ENCODE data around the gene CFAP107.
"Not testable (repeated sequence)": the region's sequence is repeated elsewhere in the genome, so short reads cannot be mapped to it uniquely, and the experiment has no call there.

Gene CFAP107

DNA sequence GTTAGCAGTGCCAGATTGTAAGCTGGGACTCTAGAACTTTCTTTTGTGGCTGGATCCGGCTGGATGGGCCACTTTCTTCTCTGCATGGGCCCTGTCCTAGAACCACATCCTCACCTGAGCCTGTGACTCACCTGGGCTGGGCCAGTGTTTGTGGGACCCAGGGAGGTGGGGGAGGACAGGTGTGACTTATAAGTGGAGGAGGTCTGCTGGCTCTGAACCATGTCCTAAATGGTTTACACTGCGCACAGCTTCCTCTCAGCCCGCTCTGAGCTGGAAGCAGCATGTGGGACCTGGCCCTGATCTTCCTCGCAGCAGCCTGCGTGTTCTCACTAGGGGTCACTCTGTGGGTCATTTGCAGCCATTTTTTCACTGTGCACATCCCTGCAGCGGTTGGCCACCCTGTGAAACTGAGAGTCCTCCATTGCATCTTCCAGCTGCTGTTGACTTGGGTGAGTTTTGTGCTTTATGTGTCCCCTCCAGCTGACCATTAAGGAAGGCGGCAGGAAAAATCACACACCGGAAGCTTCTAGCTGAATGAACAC, 30.0 kb upstream of the CFAP107 start, which contains the start of gene AADACL3:
Gene AADACL3, plus strand, starts transcription at position 215 of the 542 bp plus-strand sequence. Its CDS starts 67 bp downstream, at position 282.
- in situ Hi-C loops (cut with MboI; ENCODE audit: low sequenced_read_pairs, unreplicated experiment): no loop called here
- no peak for DNase-seq (ENCODE audit: low spot score)
- TF ChIP-seq CTCF (IDR thresholded peaks at IDR 0.05; ENCODE audit: borderline replicate concordance, control extremely low read depth, extremely low read depth, insufficient read depth, missing control alignments): no peak

DNA sequence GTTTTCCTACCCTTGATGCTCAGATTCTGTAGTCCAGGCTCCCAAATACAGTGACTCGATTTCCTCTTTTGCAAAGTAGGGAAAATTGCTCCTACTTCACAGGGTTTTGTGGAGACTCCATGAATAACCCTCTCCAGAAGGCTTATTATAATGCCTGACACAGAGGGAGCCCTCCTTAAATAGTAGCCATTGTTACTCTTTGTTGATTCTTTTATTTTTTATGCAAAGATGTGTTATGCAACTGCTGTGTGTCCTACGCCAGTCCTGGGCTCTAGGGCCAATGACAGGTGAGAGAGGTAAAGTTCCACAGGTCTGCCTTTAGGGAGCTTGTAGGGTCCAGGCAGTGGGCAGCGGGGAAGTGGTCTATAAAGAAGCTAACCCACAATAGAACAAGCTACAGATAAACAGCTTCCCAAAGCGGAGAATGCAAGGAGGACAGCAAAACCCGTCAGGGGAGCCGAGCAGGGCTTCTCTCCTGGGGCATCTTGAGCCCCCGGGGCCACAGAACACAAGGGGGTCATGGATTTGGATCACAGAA, 28.6 kb upstream of the CFAP107 start:
- no peak for TF ChIP-seq CTCF (IDR thresholded peaks at IDR 0.05; ENCODE audit: borderline replicate concordance, control extremely low read depth, extremely low read depth, insufficient read depth, missing control alignments)
- in situ Hi-C loops (cut with MboI; ENCODE audit: low sequenced_read_pairs, unreplicated experiment): no loop called here
- no peak for DNase-seq (ENCODE audit: low spot score)

- TF ChIP-seq CTCF (IDR thresholded peaks at IDR 0.05; ENCODE audit: borderline replicate concordance, control extremely low read depth, extremely low read depth, insufficient read depth, missing control alignments): no peak
- DNase-seq (ENCODE audit: low spot score): no peak
- in situ Hi-C loops (cut with MboI; ENCODE audit: low sequenced_read_pairs, unreplicated experiment): no loop called here
Measured at GRCh38 chr1:12722626-12723025, 23.4 kb upstream of the CFAP107 start.

DNA sequence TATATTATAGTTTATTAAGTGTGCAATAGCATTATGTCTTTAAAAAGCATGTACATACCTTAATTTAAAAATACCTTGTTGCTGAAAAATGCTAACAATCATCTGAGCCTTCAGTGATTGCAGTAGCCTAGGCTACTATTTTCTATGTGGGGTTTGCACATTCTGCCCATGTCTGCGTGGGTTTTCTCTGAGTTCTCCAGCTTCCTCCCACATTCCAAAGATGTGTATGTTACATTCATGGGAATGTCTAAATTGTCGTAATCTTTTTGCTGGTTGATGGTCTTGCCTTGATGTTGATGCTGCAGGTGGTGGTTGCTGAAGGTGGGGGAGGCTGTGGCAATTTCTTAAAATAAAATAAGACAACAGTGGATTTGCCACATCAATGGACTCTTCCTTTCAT, 17.6 kb upstream of the CFAP107 start:
- in situ Hi-C loops (cut with MboI; ENCODE audit: low sequenced_read_pairs, unreplicated experiment): no loop called here
- DNase-seq (ENCODE audit: low spot score): no peak
- TF ChIP-seq CTCF (IDR thresholded peaks at IDR 0.05; ENCODE audit: borderline replicate concordance, control extremely low read depth, extremely low read depth, insufficient read depth, missing control alignments): no peak

- no peak for DNase-seq (ENCODE audit: low spot score)
- in situ Hi-C loops (cut with MboI; ENCODE audit: low sequenced_read_pairs, unreplicated experiment): no loop called here
- no peak for TF ChIP-seq CTCF (IDR thresholded peaks at IDR 0.05; ENCODE audit: borderline replicate concordance, control extremely low read depth, extremely low read depth, insufficient read depth, missing control alignments)
Measured at GRCh38 chr1:12730156-12730555, 15.8 kb upstream of the CFAP107 start.

DNA sequence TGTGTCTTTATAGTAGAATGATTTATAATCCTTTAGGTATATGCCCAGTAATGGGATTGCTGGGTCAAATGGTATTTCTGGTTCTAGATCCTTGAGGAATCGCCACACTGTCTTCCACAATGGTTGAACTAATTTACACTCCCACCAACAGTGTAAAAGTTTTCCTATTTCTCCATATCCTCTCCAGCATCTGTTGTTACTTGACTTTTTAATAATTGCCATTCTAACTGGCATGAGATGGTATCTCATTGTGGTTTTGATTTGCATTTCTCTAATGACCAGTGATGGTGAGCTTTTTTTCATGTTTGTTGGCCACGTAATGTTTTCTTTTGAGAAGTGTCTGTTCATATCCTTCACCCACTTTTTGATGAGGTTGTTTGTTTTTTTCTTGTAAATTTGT, 14.9 kb upstream of the CFAP107 start:
- DNase-seq (ENCODE audit: low spot score); in situ Hi-C loops (cut with MboI; ENCODE audit: low sequenced_read_pairs, unreplicated experiment): not testable (repeated sequence)

DNA sequence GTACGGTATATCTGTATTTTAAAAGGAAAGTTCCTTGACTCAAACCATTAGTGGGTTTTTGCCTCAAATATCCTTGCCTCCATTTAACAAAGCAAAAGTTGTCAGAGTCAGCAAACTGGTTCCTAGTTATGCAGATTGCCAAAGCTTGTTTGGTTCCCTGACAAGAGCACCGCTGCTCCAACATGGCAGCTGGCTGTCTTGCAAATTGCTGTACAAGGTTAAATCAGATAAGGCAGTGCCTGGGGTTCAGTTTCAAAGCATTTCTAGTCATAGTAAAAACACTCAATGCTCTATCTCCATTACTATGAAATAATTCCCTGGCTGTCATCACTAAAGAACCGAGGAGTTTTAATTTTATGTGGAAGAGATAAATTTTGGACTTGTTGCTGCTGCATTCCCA, 11.3 kb upstream of the CFAP107 start:
- no peak for TF ChIP-seq CTCF (IDR thresholded peaks at IDR 0.05; ENCODE audit: borderline replicate concordance, control extremely low read depth, extremely low read depth, insufficient read depth, missing control alignments)
- no peak for DNase-seq (ENCODE audit: low spot score)
- in situ Hi-C loops (cut with MboI; ENCODE audit: low sequenced_read_pairs, unreplicated experiment): no loop called here

Data from GM13976 (cell line).